ENCODE data around the gene GLB1L2. TPM values are rescaled to one million over a fixed set of nuclear protein-coding genes. Genes with fewer than 3 reads are reported as not detected.

The GLB1L2 gene
- total RNA-seq, 1 experiment from 2014 or later: 27.1 TPM

- BruUV-seq (replicated peaks): no TSS peak
- intact Hi-C loops (cut with micrococcal nuclease): no loop called here
- CTCF ChIA-PET: no interaction called here
Measured at GRCh38 chr11:134376150-134376921, 44.5 kb downstream of the GLB1L2 start.

More at GRCh38 chr11:134376150-134376921, 44.5 kb downstream of the GLB1L2 start:
- TF ChIP-seq SRF (IDR thresholded peaks at IDR 0.05; ENCODE audit: low read depth) (no peak), ELF1 (IDR thresholded peaks at IDR 0.05; ENCODE audit: borderline replicate concordance, low read depth) (no peak), CEBPB (IDR thresholded peaks at IDR 0.05; ENCODE audit: low read depth) (no peak), REST (IDR thresholded peaks at IDR 0.05; ENCODE audit: low read depth) (no peak), TCF7L2 (IDR thresholded peaks at IDR 0.05; ENCODE audit: borderline replicate concordance, extremely low read depth, insufficient read depth, insufficient read length) (no peak), EGR1 (IDR thresholded peaks at IDR 0.05; ENCODE audit: low read depth) (no peak), MAX (IDR thresholded peaks at IDR 0.05) (no peak), ATF3 (IDR thresholded peaks at IDR 0.05) (no peak), EZH2 (IDR thresholded peaks at IDR 0.05) (no peak), CBX3 (IDR thresholded peaks at IDR 0.05; ENCODE audit: low read depth) (no peak)
- no peaks in the 10 kb centered on the region for H3K9me3 ChIP-seq (ENCODE audit: control insufficient read depth in 1 of 2, insufficient read depth in 1 of 2, low read depth in 1 of 2, low read length in 2 of 2)
- H3K27ac ChIP-seq (ENCODE audit: low read depth, low read length): no peak overlapping the region
- H2AFZ ChIP-seq (ENCODE audit: low read depth, low read length, poor library complexity, severe bottlenecking): no peak overlapping the region
- no peaks in the 10 kb centered on the region for H3K9me2 ChIP-seq (ENCODE audit: insufficient read depth)
- ATAC-seq (no peak), DNase-seq (ENCODE audit: low read depth, low spot score) (no peak)
- no peak overlapping the region for H3K4me3 ChIP-seq (replicated peaks in 1 of 2; ENCODE audit: low read depth in 1 of 2, low read length in 2 of 2)
- H4K20me1 ChIP-seq (ENCODE audit: insufficient read depth): no peaks in the 10 kb centered on the region
- ChIA-PET POLR2A (no interaction called here), RAD21 (ENCODE audit: low non-redundant PET in 1 of 2, low total read pairs in 2 of 2, uncharacterized antibody in 2 of 2, unreplicated experiment in 2 of 2) (no interaction called here)
- H3K4me1 ChIP-seq (ENCODE audit: control insufficient read depth in 1 of 2, insufficient read depth in 2 of 2, low read length in 2 of 2): no peaks in the 10 kb centered on the region
- no peak overlapping the region for H3K9ac ChIP-seq (ENCODE audit: low read length)
- H3K27me3 ChIP-seq (ENCODE audit: insufficient read depth, low read length): no peaks in the 10 kb centered on the region
- H3K4me2 ChIP-seq (ENCODE audit: low read length): no peak overlapping the region
- no peaks in the 10 kb centered on the region for H3K79me2 ChIP-seq (ENCODE audit: insufficient read depth, low read length)
- no peaks in the 10 kb centered on the region for H3K36me3 ChIP-seq (ENCODE audit: control insufficient read depth in 1 of 2, insufficient read depth in 2 of 2, low read length in 2 of 2)

Data from HCT116 (cell line).